Measurements from ENCODE around the gene AK9.

DNA sequence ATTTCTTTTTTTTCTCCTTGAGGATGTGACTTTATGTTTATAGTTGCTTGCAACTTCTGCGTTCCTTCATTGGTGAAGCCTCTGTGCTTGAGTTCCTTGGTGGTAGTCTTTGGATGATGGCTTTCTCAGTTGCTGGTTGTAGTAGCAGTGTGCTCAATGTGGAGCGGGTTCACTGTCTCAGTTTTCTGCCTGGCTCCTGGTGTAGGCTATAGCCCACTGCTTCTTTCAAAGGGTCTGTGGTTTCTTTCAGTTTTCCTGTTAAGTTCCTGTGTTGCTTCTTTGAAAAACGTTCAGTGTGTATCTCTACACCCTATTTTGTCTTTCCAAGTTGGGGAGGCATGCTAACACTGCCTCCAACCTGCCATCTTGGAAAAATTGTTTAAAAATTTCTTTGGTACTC, 174.1 kb downstream of the AK9 start:
- no peak for TF ChIP-seq GATA2 (IDR thresholded peaks at IDR 0.05; ENCODE audit: low read depth, low read length)
- TF ChIP-seq GATA3 (IDR thresholded peaks at IDR 0.05; ENCODE audit: low read depth, low read length): no peak
